Skin epidermis (tissue), 12 donors: ENCODE results near the gene ADGRL3.
"Not testable (repeated sequence)": the region's sequence is repeated elsewhere in the genome, so short reads cannot be mapped to it uniquely, and the experiment has no call there.

Experiments
- H3K27ac ChIP-seq, 21 experiments: fragments of 200-600 bp; sonication (generic) in 11 of 21; one replicate each; pipeline ENCODE4 v1.5.0; 2020; ENCODE audit warnings: mild to moderate bottlenecking in 3 of 21, inconsistent platforms in 2 of 21, moderate library complexity in 2 of 21
- H3K4me3 ChIP-seq, 7 experiments: fragments of 200-600 bp; sonication (generic) in 2 of 7; one replicate each; pipeline ENCODE4 v1.5.0; 2020; ENCODE audit warnings: inconsistent platforms in 2 of 7, mild to moderate bottlenecking in 2 of 7, moderate library complexity in 1 of 7

Gene ADGRL3

DNA sequence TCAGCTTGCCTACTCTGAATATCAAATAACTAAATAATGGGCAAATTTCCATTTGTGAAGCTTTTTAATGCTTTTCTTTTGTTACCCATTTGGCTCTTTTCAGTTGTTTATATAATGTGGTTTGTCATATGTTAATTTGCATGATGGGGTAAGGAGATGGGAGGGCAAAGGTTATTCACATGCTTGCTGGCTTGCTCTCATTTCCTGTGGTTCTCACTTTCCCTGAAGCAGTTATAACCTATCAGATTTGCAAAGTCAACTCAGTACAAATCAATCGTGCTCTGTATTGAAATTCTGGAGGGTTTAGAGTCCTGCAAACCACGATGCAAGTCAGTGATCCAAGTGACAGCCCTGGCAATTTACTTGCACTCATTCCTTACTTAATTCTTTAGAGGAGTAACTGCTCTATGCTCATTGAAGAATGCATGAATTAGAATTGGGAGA, 711.2 kb downstream of the ADGRL3 start:
- Histone ChIP-seq H3K27ac (no peak overlapping the region), H3K4me3 (no peak overlapping the region)

DNA sequence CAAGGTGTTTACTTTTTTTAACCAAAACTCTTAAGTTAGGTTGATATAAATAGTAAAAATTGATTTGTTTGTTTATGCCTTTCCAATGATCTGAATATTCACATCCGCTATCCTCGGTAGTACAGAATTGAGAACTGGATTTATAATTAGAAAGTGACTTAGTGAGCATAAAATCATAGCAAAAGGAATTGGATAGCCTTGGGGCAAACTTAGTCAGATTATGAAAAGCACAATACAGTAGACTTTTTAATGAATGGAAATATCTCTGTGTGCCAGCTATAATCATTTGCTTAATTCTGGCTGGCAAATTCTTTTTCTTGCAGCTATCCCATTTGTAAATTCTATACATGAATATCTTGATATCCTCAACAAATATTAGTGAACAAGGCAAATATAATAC, 713.5 kb downstream of the ADGRL3 start:
- no peak overlapping the region for H3K4me3 ChIP-seq
- no peak overlapping the region for H3K27ac ChIP-seq

DNA sequence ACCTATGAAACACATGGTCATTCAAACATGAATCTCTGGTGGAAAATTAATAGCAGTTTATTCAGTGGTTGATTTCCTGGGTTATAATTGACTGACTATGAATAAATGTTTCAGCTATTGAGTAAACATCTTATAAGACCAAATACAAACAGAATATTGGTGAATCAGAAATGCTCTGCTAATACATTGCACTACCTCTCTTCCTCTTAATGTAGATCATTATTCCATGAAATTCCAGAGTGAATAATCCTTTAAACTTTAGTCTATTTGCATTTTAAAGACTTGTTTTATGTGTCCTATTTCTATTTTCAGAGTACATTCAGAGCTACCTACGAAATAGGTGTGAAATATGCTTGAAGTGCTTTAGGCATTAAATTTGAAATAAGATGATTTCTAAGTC, 715.4 kb downstream of the ADGRL3 start:
- Histone ChIP-seq H3K27ac (no peak overlapping the region), H3K4me3 (no peak overlapping the region)

DNA sequence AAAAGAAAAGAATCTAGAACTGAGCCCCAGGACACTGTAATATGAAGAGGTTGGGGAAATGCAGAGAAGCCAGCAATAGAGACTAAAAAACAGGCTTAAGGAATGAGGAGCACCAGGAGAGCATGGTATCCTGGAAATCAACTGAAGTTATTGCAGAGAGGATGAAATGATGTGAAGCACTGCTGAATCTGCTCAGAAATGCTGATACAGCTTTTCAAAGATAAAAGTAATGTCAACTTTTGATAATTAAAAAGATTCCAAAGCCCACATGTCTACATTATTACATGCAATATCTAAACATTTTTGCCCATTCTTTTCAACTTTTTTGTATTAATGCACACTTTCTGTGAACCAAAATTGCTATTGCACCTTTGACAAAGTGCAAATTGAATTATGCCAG, 718.4 kb downstream of the ADGRL3 start:
- Histone ChIP-seq H3K27ac (no peak overlapping the region), H3K4me3 (no peak overlapping the region)

DNA sequence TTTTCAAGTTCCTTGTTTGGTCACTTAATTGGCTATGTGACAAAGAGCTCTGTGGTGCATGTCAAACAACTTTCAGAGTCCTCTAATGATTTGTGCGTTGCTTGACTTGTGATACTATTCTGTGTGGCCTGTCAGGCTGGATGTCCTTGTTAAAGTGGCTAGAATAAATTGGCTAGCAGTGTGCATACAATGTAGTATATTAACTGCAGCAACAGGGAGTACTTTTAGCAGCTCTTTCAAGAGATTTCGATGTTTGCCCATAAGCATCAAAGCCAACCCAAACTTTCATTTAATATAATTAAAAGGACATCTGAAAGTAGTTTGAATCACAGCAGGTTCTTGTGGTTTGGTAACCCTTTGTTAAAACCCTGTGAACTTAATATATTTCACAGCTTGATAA, 718.9 kb downstream of the ADGRL3 start:
- Histone ChIP-seq H3K4me3 (no peak overlapping the region), H3K27ac (no peak overlapping the region)

DNA sequence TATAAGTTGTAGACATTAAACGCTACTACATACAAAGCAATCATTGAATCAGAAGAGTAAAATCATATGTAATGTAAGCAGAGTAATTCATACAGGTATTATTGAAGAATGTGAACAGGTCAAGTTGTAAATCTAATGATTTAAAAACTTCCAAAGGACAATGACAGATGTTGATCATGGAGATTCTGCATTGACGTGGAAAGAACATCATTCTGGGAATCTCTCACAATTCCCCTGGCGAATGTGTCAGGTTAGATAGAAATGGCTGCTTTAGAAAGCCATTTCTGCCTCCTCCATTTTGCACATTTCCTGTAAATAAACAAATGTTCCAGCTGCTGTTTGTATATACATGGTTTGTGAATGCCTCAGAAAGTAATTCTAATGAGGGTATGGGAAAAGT, 719.4 kb downstream of the ADGRL3 start:
- Histone ChIP-seq H3K4me3 (no peak overlapping the region), H3K27ac (no peak overlapping the region)

DNA sequence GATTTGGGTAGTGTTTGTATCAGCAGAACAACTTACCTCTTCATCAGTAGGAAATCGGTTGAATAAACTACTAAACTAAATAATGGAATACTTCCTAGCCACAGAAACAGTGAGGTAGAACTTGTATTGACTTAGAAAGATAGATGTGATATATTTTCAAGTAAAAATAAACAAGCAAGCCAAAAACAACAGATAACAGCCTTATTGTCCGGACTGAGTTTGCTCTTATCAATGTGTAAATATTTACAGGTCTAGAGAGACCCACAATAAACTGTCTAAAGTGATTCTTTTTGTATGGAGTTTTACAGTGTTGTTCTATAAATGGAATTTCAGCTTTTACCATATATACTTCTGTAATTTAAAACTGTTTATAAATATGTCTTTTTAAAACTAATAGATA, 721.8 kb downstream of the ADGRL3 start:
- Histone ChIP-seq H3K27ac (no peak overlapping the region), H3K4me3 (no peak overlapping the region)

DNA sequence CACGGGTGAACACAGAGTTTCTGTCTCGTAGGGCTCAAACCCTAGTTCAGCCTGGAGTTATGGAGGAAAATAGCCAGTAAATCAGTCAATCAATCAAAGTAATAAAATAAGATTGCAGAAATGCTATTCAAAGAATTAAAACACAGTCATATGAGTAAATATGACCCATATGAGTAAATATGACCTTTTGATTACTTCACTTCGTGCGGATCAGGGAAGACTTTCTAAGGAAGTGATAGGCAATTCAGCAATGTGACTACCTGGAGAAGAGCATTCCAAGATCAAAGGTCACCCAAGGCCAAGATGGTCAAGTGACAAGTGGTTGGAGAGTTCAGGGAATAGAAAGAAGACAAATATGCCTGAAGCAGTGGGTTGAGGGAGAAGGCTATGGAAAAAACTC, 722.6 kb downstream of the ADGRL3 start:
- Histone ChIP-seq H3K4me3 (no peak overlapping the region), H3K27ac (no peak overlapping the region)

DNA sequence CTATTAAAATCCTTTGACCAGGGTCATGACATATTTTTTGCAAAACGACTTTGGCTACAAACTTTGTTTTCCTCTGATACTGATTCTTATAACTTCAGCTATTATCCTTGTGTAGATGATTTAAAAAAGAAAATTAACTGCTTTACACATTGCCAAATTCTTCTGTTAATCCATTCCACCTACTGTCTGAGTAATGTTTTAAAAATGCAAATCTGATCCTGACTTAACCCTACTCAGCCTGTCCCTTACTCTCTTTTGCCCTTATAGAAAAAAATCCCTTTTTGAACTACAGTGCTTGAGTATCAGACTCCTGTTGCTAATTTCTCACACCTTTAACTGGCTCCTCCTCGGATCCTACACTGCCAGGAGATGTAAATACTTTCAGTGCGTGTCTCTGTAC, 723.1 kb downstream of the ADGRL3 start:
- Histone ChIP-seq H3K27ac (no peak overlapping the region), H3K4me3 (no peak overlapping the region)

DNA sequence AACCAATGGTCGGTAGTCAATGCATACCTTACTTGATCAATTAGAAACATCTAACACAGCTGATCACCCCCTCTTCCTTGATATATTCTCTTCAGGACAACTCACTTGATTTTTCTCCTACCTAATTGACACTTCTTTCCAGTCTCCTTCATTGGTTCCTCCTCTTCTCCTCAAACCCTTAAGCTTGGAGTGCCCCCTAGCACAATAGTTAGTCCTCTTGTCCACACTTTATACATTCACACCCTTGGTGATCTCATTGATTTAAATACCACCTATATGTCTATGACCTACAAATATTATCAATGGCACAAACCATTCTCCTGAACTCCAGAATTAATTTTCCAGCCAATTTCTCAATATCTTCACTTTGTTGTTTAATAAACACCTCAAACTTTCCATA, 724.0 kb downstream of the ADGRL3 start:
- Histone ChIP-seq H3K4me3 (no peak overlapping the region), H3K27ac (no peak overlapping the region)

DNA sequence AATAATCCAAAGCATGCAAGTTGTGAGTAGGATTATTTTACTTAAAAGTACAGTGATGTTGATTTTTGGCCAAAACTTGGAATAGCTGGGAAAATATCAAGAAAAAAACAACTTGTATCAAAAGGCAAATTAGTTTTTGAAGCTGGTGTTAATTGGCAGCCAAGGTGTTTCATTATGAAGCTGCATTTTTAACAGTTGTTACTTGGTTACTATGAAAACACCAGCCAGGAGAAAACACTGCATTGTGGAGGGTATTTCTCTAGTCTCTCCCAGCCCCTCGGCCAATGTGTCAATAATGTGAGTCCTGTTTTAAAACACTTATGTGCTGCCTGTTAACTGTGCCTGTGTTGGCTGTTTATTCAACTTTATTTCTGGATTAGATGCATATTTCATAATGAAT, 733.4 kb downstream of the ADGRL3 start:
- Histone ChIP-seq H3K27ac (peak overlapping the region in 2 of 21 experiments; percentile 10 to 62), H3K4me3 (no peak overlapping the region)

DNA sequence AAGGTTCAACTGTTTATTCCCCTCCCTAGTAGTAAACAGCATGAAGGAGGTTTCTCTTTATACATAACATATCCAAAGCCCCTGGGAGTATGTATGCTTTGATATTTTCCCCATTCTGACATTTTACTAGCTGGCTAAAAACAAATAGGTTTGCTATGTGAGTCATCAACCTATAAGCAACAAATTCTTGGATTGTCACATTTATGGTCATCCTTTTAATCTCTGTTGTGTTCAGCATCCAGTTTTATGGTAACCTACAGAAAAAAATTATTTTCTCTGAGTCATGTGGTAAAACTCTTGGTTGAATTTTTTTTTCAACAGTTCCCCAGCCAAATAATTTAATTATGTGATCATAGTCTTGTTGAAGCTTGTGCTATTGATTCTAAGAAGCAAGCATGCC, 734.1 kb downstream of the ADGRL3 start:
- H3K27ac ChIP-seq: peak overlapping the region in 2 of 21 experiments; percentile 62 to 65
- H3K4me3 ChIP-seq: no peak overlapping the region

DNA sequence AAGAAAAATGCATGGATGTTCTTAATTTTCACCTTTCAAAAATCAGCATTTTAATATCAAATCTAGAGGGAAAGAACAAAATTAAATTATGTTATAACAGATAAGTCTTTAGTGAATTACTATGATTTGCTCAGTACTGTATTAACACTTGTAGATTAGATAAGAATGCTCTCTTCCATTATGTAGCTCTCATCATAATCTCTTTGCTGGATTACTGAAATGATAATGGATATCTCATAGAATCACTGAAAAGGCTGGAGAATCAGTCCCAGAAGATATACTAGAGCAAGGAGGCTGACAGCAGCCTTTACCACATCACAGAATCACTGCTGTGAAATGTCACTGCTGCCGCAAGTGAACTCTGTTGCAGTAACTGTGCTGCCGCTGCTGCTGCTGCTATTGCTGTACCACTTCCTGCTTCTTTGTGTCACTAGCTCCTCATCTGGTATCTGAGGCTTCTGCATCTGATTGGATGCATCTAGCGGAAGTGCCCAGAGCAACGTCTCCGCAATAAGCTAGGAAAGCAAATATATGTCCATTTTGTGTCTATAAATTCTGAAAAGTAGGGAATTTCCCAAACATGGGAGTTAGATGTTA, 738.2 kb downstream of the ADGRL3 start:
- Histone ChIP-seq H3K27ac (no peak overlapping the region), H3K4me3 (no peak overlapping the region)

DNA sequence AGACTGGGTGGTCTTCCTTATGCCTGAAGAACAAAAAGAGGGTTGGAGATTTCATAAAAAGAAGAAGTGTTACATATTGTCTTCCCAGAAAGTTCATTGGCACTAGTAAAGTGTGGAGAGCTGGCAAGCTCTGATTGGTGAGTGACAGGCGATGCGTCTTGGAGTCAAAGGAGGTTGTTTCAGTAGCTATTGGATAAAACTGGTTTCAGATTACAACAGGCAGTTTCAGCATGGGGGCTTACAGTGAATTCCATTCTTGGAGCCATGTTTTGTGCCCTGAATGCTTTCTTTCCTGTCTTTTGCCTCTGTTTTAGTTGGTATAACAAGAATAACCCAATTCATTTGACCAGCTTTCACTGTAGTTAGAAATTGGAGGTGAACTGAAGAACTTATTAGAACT, 750.5 kb downstream of the ADGRL3 start:
- Histone ChIP-seq H3K4me3 (no peak overlapping the region), H3K27ac (no peak overlapping the region)

DNA sequence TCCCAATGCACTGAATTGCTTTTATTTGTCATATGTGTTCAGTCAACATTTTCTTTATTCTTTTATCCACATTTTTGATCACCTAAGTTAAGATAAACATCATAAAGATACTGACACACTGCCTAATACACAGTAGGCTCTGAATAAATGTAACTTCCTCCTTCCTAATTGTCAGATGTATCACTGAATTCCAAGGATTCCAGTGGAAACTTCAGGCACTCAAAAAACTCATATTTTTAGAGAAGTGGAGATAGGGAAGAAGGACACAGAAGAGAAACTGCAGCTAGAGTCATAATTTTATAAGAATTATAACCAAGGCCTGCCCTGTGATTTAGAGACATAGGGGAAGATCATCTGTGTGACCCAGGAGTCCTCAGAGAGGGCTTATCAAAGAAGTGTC, 753.3 kb downstream of the ADGRL3 start:
- no peak overlapping the region for H3K27ac ChIP-seq
- no peak overlapping the region for H3K4me3 ChIP-seq

DNA sequence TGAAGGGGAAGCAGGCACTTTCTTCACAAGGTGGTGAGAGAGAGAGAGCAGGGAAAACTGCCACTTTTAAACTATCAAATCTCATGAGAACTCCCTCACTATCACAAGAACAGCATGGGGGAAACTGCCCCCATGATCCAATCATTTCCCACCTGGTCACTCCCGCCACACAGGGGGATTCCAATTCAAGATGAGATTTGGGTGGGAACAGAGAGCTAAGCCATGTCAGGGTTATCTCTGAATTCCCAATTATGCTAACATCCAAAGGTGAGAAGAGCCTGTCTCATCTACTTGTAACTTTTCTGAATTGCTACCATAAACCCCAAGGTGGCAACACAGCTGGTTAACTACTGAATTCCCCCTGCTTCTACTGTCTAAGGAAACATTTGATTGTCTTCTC, 758.5 kb downstream of the ADGRL3 start:
- H3K27ac ChIP-seq: no peak overlapping the region

DNA sequence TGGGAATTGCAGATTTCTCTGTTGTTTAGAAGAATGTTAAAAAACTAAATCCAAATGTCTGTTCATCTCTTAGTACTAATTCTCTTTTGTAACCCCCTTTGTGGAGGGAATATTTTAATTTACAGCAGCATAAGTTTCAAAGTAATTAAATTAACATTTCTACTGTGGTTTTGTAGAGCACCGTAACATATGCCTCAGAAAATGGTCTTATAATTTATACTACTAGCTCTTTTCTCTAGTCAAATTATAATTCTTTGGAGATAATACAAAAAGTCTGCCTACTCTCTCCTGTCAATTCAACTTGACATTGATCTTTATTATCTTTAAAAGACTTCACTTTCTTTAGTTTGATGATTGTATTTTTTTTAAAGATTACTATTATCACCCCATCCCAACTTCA, 759.0 kb downstream of the ADGRL3 start:
- Histone ChIP-seq H3K4me3 (no peak overlapping the region), H3K27ac (no peak overlapping the region)

More for the DNA sequence above, 758.5 kb downstream of the ADGRL3 start:
- no peak overlapping the region for H3K4me3 ChIP-seq

DNA sequence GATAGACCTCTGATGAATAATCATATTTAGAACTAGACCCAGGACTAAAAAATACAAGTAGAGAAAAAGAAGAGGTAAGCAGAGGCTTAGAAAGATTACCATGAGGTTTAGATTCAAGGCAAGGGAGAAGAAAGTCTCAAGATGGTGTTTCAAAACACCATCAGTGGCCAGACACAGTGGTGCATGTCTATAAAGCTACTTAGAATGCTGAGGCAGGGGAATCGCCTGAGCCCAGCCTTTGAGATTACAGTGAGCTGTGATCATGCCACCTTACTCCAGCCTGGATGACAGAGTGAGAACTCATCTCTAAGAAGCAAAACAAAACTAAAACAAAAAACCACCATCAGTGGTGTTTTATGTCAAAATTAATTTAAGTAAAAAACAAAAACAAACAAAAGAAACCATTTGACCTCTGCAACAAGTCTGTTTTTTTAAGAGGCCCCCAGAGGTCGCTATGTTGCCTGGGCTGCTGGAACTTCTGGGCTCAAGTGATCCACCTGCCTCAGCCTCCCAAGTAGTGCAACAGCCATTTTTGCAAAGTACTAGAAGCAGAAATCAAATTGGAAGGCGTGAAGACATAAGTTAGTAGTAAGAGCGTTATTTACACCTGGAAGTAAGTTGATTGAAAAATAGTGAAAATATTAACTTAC, 784.3 kb downstream of the ADGRL3 start:
- no peak overlapping the region for H3K4me3 ChIP-seq
- H3K27ac ChIP-seq: no peak overlapping the region

DNA sequence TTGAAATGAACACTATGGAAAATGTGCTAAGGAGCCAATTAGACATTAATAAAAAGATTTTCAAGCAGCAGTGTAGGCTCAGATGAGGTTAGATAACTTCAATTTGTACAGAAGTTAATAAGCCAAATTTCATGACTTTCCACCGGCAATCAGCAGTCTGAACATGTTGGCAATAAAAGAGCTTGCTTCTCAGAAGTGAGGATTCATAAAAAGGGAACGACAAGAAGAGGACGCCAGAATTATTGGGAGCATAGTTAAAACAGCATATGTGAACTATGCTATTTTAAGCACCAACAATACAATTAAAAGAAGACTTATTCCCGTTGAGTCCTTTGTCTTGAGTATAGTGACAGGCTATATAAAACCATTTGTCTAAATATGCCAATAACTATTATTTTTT, 785.3 kb downstream of the ADGRL3 start:
- H3K4me3 ChIP-seq: no peak overlapping the region
- H3K27ac ChIP-seq: no peak overlapping the region

DNA sequence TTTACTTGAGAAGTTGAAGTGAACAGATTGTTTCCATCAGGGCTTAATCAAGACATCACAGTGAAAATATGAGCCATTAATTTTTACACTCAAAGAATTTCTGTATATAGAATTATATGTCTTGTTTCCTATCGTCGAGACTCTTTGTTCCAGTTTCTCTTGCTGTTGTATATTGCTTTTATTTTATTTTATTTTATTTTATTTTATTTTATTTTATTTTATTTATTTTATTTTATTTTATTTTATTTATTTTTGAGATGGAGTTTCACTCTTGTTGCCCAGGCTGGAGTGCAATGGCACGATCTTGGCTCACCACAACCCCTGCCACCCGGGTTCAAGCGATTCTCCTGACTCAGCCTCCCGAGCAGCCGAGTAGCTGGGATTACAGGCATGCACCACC, 786.8 kb downstream of the ADGRL3 start:
- not testable (repeated sequence) for H3K27ac ChIP-seq, H3K4me3 ChIP-seq

DNA sequence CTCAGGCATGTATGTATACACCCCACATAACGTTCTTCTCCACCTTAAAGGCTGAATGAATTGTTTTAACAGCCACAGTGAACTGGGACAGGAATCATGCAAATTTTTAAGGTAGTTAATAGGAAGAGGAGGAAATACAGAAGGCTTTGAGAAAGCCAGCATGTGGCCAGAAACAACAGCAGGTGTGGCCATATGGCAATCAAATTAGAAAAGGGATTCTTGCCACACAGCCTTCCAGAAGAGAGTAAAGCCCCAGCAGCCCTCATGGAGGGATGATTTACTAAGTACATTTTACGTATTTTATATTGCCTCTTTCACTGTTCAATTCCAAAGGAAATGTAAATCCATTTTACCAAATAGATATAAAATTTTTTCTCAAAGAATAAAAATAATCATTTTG, 792.2 kb downstream of the ADGRL3 start:
- Histone ChIP-seq H3K27ac (no peak overlapping the region), H3K4me3 (no peak overlapping the region)

DNA sequence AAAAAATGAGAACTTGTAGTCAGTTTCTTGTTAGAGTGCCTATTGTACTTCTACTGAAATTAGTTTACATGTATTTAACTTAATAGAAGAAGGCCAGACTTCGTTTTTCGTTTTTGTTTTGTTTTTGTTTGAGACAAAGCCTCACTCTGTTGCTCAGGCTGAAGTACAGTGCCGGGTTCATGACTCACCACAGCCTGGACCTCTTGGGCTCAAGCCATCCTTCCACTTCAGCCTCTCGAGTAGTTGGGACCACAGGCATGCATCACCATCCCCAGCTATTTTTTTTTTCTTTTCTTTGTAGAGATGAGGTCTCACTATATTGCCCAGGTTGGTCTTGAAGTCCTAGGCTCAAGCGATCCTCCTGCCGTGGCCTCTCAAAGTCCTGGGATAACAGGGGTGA, 793.9 kb downstream of the ADGRL3 start:
- no peak overlapping the region for H3K4me3 ChIP-seq
- no peak overlapping the region for H3K27ac ChIP-seq
